ENCODE results near the gene DLEC1.

Gene DLEC1

GRCh38 chr3:38164952-38165721, 126.1 kb downstream of the DLEC1 start, which contains the start of gene OXSR1:
Gene OXSR1, plus strand, starts transcription at chr3:38165537. Its CDS starts 340 bp downstream, at chr3:38165877.
- POLR2A ChIA-PET, result interaction anchor here (0.5 to 1.6 kb wide), 5 partner anchors 10 to 76 kb away, joined by 3 to 15 read pairs (median 5); partner anchors contain the start of gene ACAA1
- TF ChIP-seq CTCF (IDR thresholded peaks at IDR 0.05; ENCODE audit: control extremely low read depth, extremely low read depth, low read depth, missing control alignments), result no peak
- peak; percentile 94 for DNase-seq (ENCODE audit: extremely low spot score)
- CTCF ChIA-PET, result interaction anchor here (0.9 to 3.7 kb wide), 10 partner anchors 11 to 182 kb away, joined by 3 to 35 read pairs (median 5); partner anchors contain the start of genes ACAA1 and XYLB

GRCh38 chr3:38165722-38166387, 126.8 kb downstream of the DLEC1 start:
- TF ChIP-seq CTCF (IDR thresholded peaks at IDR 0.05; ENCODE audit: control extremely low read depth, extremely low read depth, low read depth, missing control alignments), result no peak
- POLR2A ChIA-PET, result interaction anchor here (0.5 to 1.6 kb wide), 3 partner anchors 14 to 29 kb away, joined by 5 to 15 read pairs (median 14); partner anchors contain the start of gene ACAA1
- CTCF ChIA-PET, result interaction anchor here (0.9 to 3.7 kb wide), 7 partner anchors 12 to 70 kb away, joined by 3 to 35 read pairs (median 5); partner anchors contain the start of gene ACAA1
- no peak for DNase-seq (ENCODE audit: extremely low spot score)

- TF ChIP-seq CTCF (IDR thresholded peaks at IDR 0.05; ENCODE audit: control extremely low read depth, extremely low read depth, low read depth, missing control alignments), result no peak
- CTCF ChIA-PET, result interaction anchor here (0.6 to 1.3 kb wide), 3 partner anchors 9 to 20 kb away, joined by 3 to 4 read pairs (median 3); no protein-coding TSS in a partner anchor
- POLR2A ChIA-PET, result no interaction called here
- DNase-seq (ENCODE audit: extremely low spot score), result no peak
Measured at GRCh38 chr3:38167591-38167990, 128.6 kb downstream of the DLEC1 start.

GRCh38 chr3:38168151-38169026, 129.4 kb downstream of the DLEC1 start:
- DNase-seq (ENCODE audit: extremely low spot score), result no peak
- TF ChIP-seq CTCF (IDR thresholded peaks at IDR 0.05; ENCODE audit: control extremely low read depth, extremely low read depth, low read depth, missing control alignments), result no peak
- ChIA-PET CTCF (no interaction called here), POLR2A (no interaction called here)

GRCh38 chr3:38169027-38169317, 130.0 kb downstream of the DLEC1 start:
- DNase-seq (ENCODE audit: extremely low spot score), result no peak
- TF ChIP-seq CTCF (IDR thresholded peaks at IDR 0.05; ENCODE audit: control extremely low read depth, extremely low read depth, low read depth, missing control alignments), result no peak
- POLR2A ChIA-PET, result no interaction called here
- CTCF ChIA-PET, result no interaction called here

GRCh38 chr3:38170722-38171121, 131.7 kb downstream of the DLEC1 start:
- DNase-seq (ENCODE audit: extremely low spot score), result no peak
- no peak for TF ChIP-seq CTCF (IDR thresholded peaks at IDR 0.05; ENCODE audit: control extremely low read depth, extremely low read depth, low read depth, missing control alignments)
- ChIA-PET CTCF (interaction anchor here (0.7 to 1.0 kb wide), 2 partner anchors 19 to 31 kb away, joined by 3 read pairs; no protein-coding TSS in a partner anchor), POLR2A (no interaction called here)

Measured in GM10248 (cell line).